ENCODE measurements around the gene RBM34. TPM values are rescaled to one million over a fixed set of nuclear protein-coding genes. Genes with fewer than 3 reads are reported as not detected.

Gene RBM34
- total RNA-seq, 1 donor = 55.0 TPM

DNA sequence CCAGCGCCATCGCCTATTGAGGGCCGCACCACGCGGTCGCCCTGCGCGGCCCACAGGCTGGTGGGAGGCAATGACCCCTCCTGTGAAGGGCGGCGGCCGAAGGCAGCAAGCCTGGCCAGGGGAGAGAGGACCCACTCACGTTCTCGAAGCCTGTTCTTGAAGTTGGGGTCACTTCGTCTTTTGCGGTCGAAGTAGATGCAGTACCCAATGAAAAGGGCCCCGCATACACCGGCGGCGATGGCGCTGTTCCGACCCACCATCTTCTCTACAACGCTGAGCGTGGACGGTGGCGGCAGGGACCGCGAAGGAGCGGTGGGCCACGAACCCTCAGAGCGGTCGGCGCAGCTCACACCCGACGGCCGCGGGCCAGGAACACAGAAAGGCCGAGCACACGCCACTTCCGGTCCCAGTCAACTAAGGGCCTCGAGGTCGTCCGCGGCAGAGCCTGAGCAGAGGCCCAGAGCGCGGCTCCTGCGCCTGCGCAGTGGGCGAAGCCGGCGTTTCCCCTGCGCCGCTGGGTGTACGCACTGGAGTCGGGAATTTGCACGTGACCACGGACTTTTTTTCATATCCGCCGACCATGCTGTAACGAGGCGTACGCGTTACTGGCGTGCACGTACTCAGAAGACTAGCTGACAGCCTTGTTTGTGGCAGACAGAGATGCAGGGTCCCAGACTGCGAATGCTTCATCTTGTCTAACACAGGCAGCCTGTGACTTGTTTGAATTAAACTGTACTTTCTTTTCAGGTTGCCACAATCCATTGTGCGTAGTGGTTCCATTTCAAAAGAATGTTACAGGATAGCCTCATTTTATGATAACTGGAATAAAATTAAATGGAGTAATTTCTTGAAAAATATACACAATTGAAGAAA lies 32.4 kb downstream of the RBM34 start, which contains the start of gene TOMM20:
TOMM20 (minus strand) TSS at position 382 of the 873 bp plus-strand sequence; CDS start at position 260, 122 bp downstream.
- Histone ChIP-seq H4K20me1 (ENCODE audit: insufficient read depth, low read length) (peaks cover 38% of the 10 kb centered on the region), H3K9me3 (ENCODE audit: low read depth, low read length) (no peaks in the 10 kb centered on the region), H3K4me3 (ENCODE audit: insufficient read depth, low read length) (peak within 1 kb of the TSS; percentile 97), H3K36me3 (ENCODE audit: insufficient read depth, low read length) (peaks cover 20% of the 10 kb centered on the region), H3K27ac (ENCODE audit: low read depth, low read length) (peak within 1 kb of the TSS; percentile 97), H3K27me3 (ENCODE audit: insufficient read depth, low read length) (no peaks in the 10 kb centered on the region), H3K4me1 (ENCODE audit: insufficient read depth, low read length) (peaks cover 11% of the 10 kb centered on the region), H3K79me2 (ENCODE audit: insufficient read depth, low read length) (peaks cover 50% of the 10 kb centered on the region), H2AFZ (ENCODE audit: low read length) (peak within 1 kb of the TSS; percentile 87), H3K4me2 (ENCODE audit: insufficient read depth, low read length) (peak within 1 kb of the TSS; percentile 83)
- TF ChIP-seq, protein P1, sequence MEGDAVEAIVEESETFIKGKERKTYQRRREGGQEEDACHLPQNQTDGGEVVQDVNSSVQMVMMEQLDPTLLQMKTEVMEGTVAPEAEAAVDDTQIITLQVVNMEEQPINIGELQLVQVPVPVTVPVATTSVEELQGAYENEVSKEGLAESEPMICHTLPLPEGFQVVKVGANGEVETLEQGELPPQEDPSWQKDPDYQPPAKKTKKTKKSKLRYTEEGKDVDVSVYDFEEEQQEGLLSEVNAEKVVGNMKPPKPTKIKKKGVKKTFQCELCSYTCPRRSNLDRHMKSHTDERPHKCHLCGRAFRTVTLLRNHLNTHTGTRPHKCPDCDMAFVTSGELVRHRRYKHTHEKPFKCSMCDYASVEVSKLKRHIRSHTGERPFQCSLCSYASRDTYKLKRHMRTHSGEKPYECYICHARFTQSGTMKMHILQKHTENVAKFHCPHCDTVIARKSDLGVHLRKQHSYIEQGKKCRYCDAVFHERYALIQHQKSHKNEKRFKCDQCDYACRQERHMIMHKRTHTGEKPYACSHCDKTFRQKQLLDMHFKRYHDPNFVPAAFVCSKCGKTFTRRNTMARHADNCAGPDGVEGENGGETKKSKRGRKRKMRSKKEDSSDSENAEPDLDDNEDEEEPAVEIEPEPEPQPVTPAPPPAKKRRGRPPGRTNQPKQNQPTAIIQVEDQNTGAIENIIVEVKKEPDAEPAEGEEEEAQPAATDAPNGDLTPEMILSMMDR (IDR thresholded peaks at IDR 0.05; ENCODE audit: extremely low read depth, low read depth, low read length) = no peak
- peak; percentile 97 for DNase-seq (ENCODE audit: insufficient read length, low spot score, missing footprints)

- Histone ChIP-seq H3K36me3 (ENCODE audit: insufficient read depth, low read length) (peaks cover 14% of the 10 kb centered on the region), H3K4me3 (ENCODE audit: insufficient read depth, low read length) (peak overlapping the region; percentile 97), H3K27me3 (ENCODE audit: insufficient read depth, low read length) (no peaks in the 10 kb centered on the region), H3K27ac (ENCODE audit: low read depth, low read length) (peak overlapping the region; percentile 97), H3K4me2 (ENCODE audit: insufficient read depth, low read length) (peak overlapping the region; percentile 83), H3K79me2 (ENCODE audit: insufficient read depth, low read length) (peaks cover 58% of the 10 kb centered on the region), H3K4me1 (ENCODE audit: insufficient read depth, low read length) (peaks cover 11% of the 10 kb centered on the region), H2AFZ (ENCODE audit: low read length) (peak overlapping the region; percentile 87), H3K9me3 (ENCODE audit: low read depth, low read length) (no peaks in the 10 kb centered on the region), H4K20me1 (ENCODE audit: insufficient read depth, low read length) (peaks cover 45% of the 10 kb centered on the region)
- TF ChIP-seq, protein P1 (IDR thresholded peaks at IDR 0.05; ENCODE audit: extremely low read depth, low read depth, low read length) = no peak
- DNase-seq (ENCODE audit: insufficient read length, low spot score, missing footprints) = no peak
Measured at GRCh38 chr1:235127732-235128455, 33.2 kb downstream of the RBM34 start.

GRCh38 chr1:235127203-235127602 lies 33.8 kb downstream of the RBM34 start:
- H3K79me2 ChIP-seq (ENCODE audit: insufficient read depth, low read length) = peaks cover 65% of the 10 kb centered on the region
- peaks cover 8% of the 10 kb centered on the region for H3K36me3 ChIP-seq (ENCODE audit: insufficient read depth, low read length)
- H2AFZ ChIP-seq (ENCODE audit: low read length) = no peak overlapping the region
- no peaks in the 10 kb centered on the region for H3K9me3 ChIP-seq (ENCODE audit: low read depth, low read length)
- H3K4me3 ChIP-seq (ENCODE audit: insufficient read depth, low read length) = peak overlapping the region; percentile 97
- peak overlapping the region; percentile 83 for H3K4me2 ChIP-seq (ENCODE audit: insufficient read depth, low read length)
- TF ChIP-seq, protein P1 (IDR thresholded peaks at IDR 0.05; ENCODE audit: extremely low read depth, low read depth, low read length) = no peak
- peaks cover 52% of the 10 kb centered on the region for H4K20me1 ChIP-seq (ENCODE audit: insufficient read depth, low read length)
- peaks cover 11% of the 10 kb centered on the region for H3K4me1 ChIP-seq (ENCODE audit: insufficient read depth, low read length)
- no peak for DNase-seq (ENCODE audit: insufficient read length, low spot score, missing footprints)
- H3K27me3 ChIP-seq (ENCODE audit: insufficient read depth, low read length) = no peaks in the 10 kb centered on the region
- H3K27ac ChIP-seq (ENCODE audit: low read depth, low read length) = peak overlapping the region; percentile 97

DNA sequence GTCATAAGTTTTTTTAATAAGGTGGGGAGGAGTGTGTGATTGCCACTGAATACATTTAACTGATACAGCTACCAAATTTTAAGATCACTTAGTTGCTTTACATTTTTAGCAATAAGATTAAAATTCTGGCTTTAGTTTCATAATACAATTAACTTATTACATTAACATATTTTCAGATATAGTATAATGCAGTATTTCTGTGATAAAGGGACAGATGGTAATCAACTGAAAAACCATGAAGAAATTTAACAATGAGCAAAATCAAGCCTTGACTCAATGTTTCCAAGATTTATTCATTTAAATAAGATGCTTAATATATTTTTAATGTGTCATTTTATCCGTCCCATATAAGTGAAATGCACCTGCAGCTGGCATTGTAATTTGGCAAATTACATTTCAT lies 36.4 kb downstream of the RBM34 start:
- DNase-seq (ENCODE audit: insufficient read length, low spot score, missing footprints) = no peak
- H3K9me3 ChIP-seq (ENCODE audit: low read depth, low read length) = no peaks in the 10 kb centered on the region
- peaks cover 90% of the 10 kb centered on the region for H3K79me2 ChIP-seq (ENCODE audit: insufficient read depth, low read length)
- H4K20me1 ChIP-seq (ENCODE audit: insufficient read depth, low read length) = peaks cover 55% of the 10 kb centered on the region
- H3K4me3 ChIP-seq (ENCODE audit: insufficient read depth, low read length) = no peak overlapping the region
- H2AFZ ChIP-seq (ENCODE audit: low read length) = no peak overlapping the region
- peaks cover 16% of the 10 kb centered on the region for H3K36me3 ChIP-seq (ENCODE audit: insufficient read depth, low read length)
- H3K4me2 ChIP-seq (ENCODE audit: insufficient read depth, low read length) = no peak overlapping the region
- H3K4me1 ChIP-seq (ENCODE audit: insufficient read depth, low read length) = peaks cover 11% of the 10 kb centered on the region
- no peaks in the 10 kb centered on the region for H3K27me3 ChIP-seq (ENCODE audit: insufficient read depth, low read length)
- no peak overlapping the region for H3K27ac ChIP-seq (ENCODE audit: low read depth, low read length)
- TF ChIP-seq, protein P1 (IDR thresholded peaks at IDR 0.05; ENCODE audit: extremely low read depth, low read depth, low read length) = no peak

Measured in osteoblast (primary cell).